ENCODE measurements around the gene USF1.
A peak's percentile ranks its signal among the peaks of the same experiment; 100 is the strongest.

The USF1 gene

DNA sequence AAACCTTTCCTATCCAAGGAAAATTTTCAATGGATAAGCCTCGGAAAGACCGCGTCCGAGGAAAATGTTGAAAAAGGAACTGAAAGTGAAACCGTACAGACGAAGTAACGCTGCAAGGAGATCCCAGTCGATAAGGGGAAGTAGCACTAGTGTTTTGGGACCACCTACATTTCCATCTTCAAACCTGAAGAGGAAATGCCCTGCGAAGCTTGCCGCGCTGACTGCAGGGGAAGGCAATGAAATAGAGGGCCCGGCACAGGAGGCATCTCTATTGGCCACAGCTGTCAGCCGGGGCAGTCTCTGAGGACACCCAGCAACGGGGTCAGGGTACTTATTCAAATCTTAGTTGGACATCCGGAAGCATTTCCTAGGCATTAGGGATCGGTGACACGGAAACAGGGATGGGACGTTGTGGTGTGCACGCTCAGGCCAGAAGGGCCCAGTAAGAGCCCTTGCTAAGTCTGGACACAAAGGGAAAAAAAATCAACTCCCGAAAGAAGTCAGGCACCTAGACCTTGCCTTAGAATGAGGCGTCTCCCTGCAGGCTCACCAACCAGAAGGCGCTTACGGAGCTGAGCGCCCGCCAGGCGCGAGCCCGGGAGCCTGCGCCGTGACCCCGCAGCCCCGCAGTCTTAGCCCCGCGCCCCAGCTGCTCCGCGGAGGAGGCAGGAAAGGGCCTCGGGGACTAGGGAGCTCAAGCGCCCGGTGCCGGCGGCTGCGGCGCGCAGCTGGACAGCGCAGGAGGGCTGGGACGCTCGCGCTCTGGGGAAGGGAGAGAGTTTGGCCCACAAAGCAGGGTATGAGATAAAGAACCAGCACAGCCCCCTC lies 655 bp downstream of the USF1 start:
- H3K4me2 ChIP-seq (ENCODE audit: low read depth, low read length, poor library complexity, severe bottlenecking): peak overlapping the region; percentile 100
- peak overlapping the region; percentile 91 for H3K9ac ChIP-seq (ENCODE audit: low read depth, low read length, poor library complexity, severe bottlenecking)
- H3K4me1 ChIP-seq (ENCODE audit: insufficient read depth, low read length, poor library complexity, severe bottlenecking): peaks cover 22% of the 10 kb centered on the region
- no peaks in the 10 kb centered on the region for H3K9me3 ChIP-seq (ENCODE audit: insufficient read depth, low read depth, low read length)
- H3K27me3 ChIP-seq (ENCODE audit: insufficient read depth, low read length, poor library complexity, severe bottlenecking): no peaks in the 10 kb centered on the region
- H3K79me2 ChIP-seq (ENCODE audit: insufficient read depth, low read length): peaks cover 36% of the 10 kb centered on the region
- H3K36me3 ChIP-seq (ENCODE audit: insufficient read depth, low read length): peaks cover 37% of the 10 kb centered on the region; the same call in 1 of the 2 replicates
- H3K4me3 ChIP-seq (ENCODE audit: low read length, poor library complexity, severe bottlenecking): peak overlapping the region; percentile 91
- no peaks in the 10 kb centered on the region for H3F3A ChIP-seq (ENCODE audit: low read depth)
- TF ChIP-seq, protein P1, sequence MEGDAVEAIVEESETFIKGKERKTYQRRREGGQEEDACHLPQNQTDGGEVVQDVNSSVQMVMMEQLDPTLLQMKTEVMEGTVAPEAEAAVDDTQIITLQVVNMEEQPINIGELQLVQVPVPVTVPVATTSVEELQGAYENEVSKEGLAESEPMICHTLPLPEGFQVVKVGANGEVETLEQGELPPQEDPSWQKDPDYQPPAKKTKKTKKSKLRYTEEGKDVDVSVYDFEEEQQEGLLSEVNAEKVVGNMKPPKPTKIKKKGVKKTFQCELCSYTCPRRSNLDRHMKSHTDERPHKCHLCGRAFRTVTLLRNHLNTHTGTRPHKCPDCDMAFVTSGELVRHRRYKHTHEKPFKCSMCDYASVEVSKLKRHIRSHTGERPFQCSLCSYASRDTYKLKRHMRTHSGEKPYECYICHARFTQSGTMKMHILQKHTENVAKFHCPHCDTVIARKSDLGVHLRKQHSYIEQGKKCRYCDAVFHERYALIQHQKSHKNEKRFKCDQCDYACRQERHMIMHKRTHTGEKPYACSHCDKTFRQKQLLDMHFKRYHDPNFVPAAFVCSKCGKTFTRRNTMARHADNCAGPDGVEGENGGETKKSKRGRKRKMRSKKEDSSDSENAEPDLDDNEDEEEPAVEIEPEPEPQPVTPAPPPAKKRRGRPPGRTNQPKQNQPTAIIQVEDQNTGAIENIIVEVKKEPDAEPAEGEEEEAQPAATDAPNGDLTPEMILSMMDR (conservative IDR thresholded peaks at IDR 0.05; ENCODE audit: low read length): no peak
- TF ChIP-seq EZH2phosphoT487 (IDR thresholded peaks at IDR 0.05; ENCODE audit: borderline replicate concordance): no peak
- H2AFZ ChIP-seq (ENCODE audit: low read length): peak overlapping the region; percentile 87
- no peaks in the 10 kb centered on the region for H4K20me1 ChIP-seq (ENCODE audit: insufficient read depth, low read length, poor library complexity, severe bottlenecking)
- no peaks in the 10 kb centered on the region for H3K9me2 ChIP-seq (replicated peaks; ENCODE audit: low read depth, low read length)

DNA sequence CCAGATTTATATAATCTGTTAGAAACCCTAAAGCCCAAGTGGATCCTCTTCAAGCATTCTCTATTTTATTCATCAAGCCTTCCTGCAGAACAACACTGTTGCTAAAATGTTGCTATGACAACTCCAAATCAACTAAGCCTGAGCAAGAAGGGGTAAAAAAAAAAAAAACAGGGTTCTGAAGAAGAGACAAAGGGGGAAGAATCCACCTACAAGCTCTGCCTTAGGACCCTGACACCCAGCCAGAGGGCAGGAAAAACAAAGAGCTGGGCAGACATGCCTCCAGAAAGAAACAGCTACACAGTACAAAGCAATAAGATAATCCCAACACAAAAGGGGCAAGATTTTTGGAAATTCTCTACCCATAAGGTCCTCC lies 1.3 kb downstream of the USF1 start:
- no peak for TF ChIP-seq EZH2phosphoT487 (IDR thresholded peaks at IDR 0.05; ENCODE audit: borderline replicate concordance)
- TF ChIP-seq, protein P1 (conservative IDR thresholded peaks at IDR 0.05; ENCODE audit: low read length): no peak
- H3K36me3 ChIP-seq (ENCODE audit: insufficient read depth, low read length): peaks cover 37% of the 10 kb centered on the region; the same call in 1 of the 2 replicates
- peak overlapping the region; percentile 100 for H3K4me2 ChIP-seq (ENCODE audit: low read depth, low read length, poor library complexity, severe bottlenecking)
- no peaks in the 10 kb centered on the region for H3K9me2 ChIP-seq (replicated peaks; ENCODE audit: low read depth, low read length)
- no peaks in the 10 kb centered on the region for H3F3A ChIP-seq (ENCODE audit: low read depth)
- H4K20me1 ChIP-seq (ENCODE audit: insufficient read depth, low read length, poor library complexity, severe bottlenecking): no peaks in the 10 kb centered on the region
- no peaks in the 10 kb centered on the region for H3K9me3 ChIP-seq (ENCODE audit: insufficient read depth, low read depth, low read length)
- peak overlapping the region; percentile 91 for H3K9ac ChIP-seq (ENCODE audit: low read depth, low read length, poor library complexity, severe bottlenecking)
- peaks cover 36% of the 10 kb centered on the region for H3K79me2 ChIP-seq (ENCODE audit: insufficient read depth, low read length)
- peak overlapping the region; percentile 91 for H3K4me3 ChIP-seq (ENCODE audit: low read length, poor library complexity, severe bottlenecking)
- H3K27me3 ChIP-seq (ENCODE audit: insufficient read depth, low read length, poor library complexity, severe bottlenecking): no peaks in the 10 kb centered on the region
- H2AFZ ChIP-seq (ENCODE audit: low read length): peak overlapping the region; percentile 63
- H3K4me1 ChIP-seq (ENCODE audit: insufficient read depth, low read length, poor library complexity, severe bottlenecking): peaks cover 22% of the 10 kb centered on the region

DNA sequence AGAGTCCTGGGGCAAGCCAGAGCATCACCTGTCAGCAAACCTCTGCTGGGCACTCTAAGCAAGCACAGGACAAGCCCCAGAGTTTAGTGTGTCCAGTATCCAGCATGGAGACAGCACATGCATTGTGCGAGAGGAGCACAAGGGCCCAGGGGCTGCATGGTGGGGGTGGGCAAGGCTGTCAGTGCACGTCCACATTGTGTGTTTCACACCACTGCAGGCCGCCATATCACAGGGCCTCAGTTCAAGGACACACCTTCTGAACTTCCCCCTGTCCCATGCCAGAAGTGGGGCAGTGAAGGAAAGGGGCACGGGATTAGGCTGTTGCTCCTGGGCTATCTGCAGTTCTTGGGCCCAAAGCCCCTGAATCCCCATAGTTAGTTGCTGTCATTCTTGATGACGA lies 6.2 kb downstream of the USF1 start:
- no peaks in the 10 kb centered on the region for H3K9me3 ChIP-seq (ENCODE audit: insufficient read depth, low read depth, low read length)
- no peaks in the 10 kb centered on the region for H4K20me1 ChIP-seq (ENCODE audit: insufficient read depth, low read length, poor library complexity, severe bottlenecking)
- TF ChIP-seq EZH2phosphoT487 (IDR thresholded peaks at IDR 0.05; ENCODE audit: borderline replicate concordance): no peak
- TF ChIP-seq, protein P1 (conservative IDR thresholded peaks at IDR 0.05; ENCODE audit: low read length): no peak
- no peak overlapping the region for H2AFZ ChIP-seq (ENCODE audit: low read length)
- H3K4me2 ChIP-seq (ENCODE audit: low read depth, low read length, poor library complexity, severe bottlenecking): peak overlapping the region; percentile 69
- peaks cover 34% of the 10 kb centered on the region for H3K79me2 ChIP-seq (ENCODE audit: insufficient read depth, low read length)
- H3K9me2 ChIP-seq (replicated peaks; ENCODE audit: low read depth, low read length): no peaks in the 10 kb centered on the region
- H3F3A ChIP-seq (ENCODE audit: low read depth): no peaks in the 10 kb centered on the region
- H3K27me3 ChIP-seq (ENCODE audit: insufficient read depth, low read length, poor library complexity, severe bottlenecking): no peaks in the 10 kb centered on the region
- peaks cover 17% of the 10 kb centered on the region for H3K4me1 ChIP-seq (ENCODE audit: insufficient read depth, low read length, poor library complexity, severe bottlenecking)
- peak overlapping the region; percentile 69 for H3K4me3 ChIP-seq (ENCODE audit: low read length, poor library complexity, severe bottlenecking)
- peaks cover 31% of the 10 kb centered on the region; the same call in 1 of the 2 replicates for H3K36me3 ChIP-seq (ENCODE audit: insufficient read depth, low read length)
- peak overlapping the region; percentile 58 for H3K9ac ChIP-seq (ENCODE audit: low read depth, low read length, poor library complexity, severe bottlenecking)

Data from Loucy (cell line).